ENCODE data around the gene METAP2. TPM values are rescaled to one million over a fixed set of nuclear protein-coding genes. Genes with fewer than 3 reads are reported as not detected.
A peak's percentile ranks its signal among the peaks of the same experiment; 100 is the strongest.

METAP2 gene
- total RNA-seq, 1 experiment from 2014 or later, result 112 TPM

GRCh38 chr12:95517246-95517645 is 43.3 kb downstream of the METAP2 start (continued):
- no peak for TF ChIP-seq ZNF671 (CRISPR knock-in tag; IDR thresholded peaks at IDR 0.05)
- no peak for TF ChIP-seq PREB (CRISPR knock-in tag; IDR thresholded peaks at IDR 0.05; ENCODE audit: borderline replicate concordance)
- no peak for TF ChIP-seq NR3C1 (CRISPR knock-in tag; conservative IDR thresholded peaks at IDR 0.05; ENCODE audit: low read depth)
- TF ChIP-seq E2F5 (CRISPR knock-in tag; IDR thresholded peaks at IDR 0.05), result no peak
- TF ChIP-seq ATF6 (CRISPR knock-in tag; IDR thresholded peaks at IDR 0.05), result no peak

- no peak overlapping the region for H3K4me3 Mint-ChIP-seq
- peaks cover 4% of the 10 kb centered on the region; the same call in 1 of the 2 replicates for H3K9me3 Mint-ChIP-seq
- no peaks in the 10 kb centered on the region for H3K27me3 Mint-ChIP-seq (ENCODE audit: low read depth)
- ATAC-seq (no peak), DNase-seq (ENCODE audit: low spot score) (no peak)
- TF ChIP-seq USF1 (CRISPR knock-in tag; IDR thresholded peaks at IDR 0.05) (no peak), E2F1 (CRISPR knock-in tag; IDR thresholded peaks at IDR 0.05) (no peak), ZNF512 (CRISPR knock-in tag; IDR thresholded peaks at IDR 0.05; ENCODE audit: borderline replicate concordance) (no peak), AR (CRISPR knock-in tag; IDR thresholded peaks at IDR 0.05) (no peak), ZMAT4 (CRISPR knock-in tag; IDR thresholded peaks at IDR 0.05) (no peak), ETV6 (CRISPR knock-in tag; IDR thresholded peaks at IDR 0.05) (no peak)
- no peak overlapping the region for H3K27ac Mint-ChIP-seq
- H3K4me1 Mint-ChIP-seq, result peaks cover 8% of the 10 kb centered on the region; the same call in 1 of the 2 replicates
- H3K36me3 Mint-ChIP-seq, result peaks cover 78% of the 10 kb centered on the region
- ChIA-PET POLR2A (no interaction called here), CTCF (interaction anchor here (1.3 kb wide), 1 partner anchor 56 kb away, joined by 4 read pairs; no protein-coding TSS in a partner anchor)
Observed at GRCh38 chr12:95518944-95519343, 45.0 kb downstream of the METAP2 start.

GRCh38 chr12:95520816-95521215 is 46.9 kb downstream of the METAP2 start:
- Mint-ChIP-seq H3K9me3 (peaks cover 4% of the 10 kb centered on the region; the same call in 1 of the 2 replicates), H3K4me1 (peaks cover 8% of the 10 kb centered on the region; the same call in 1 of the 2 replicates), H3K27me3 (ENCODE audit: low read depth) (no peaks in the 10 kb centered on the region), H3K36me3 (peaks cover 76% of the 10 kb centered on the region), H3K27ac (peak overlapping the region; percentile 72; the same call in 1 of the 2 replicates), H3K4me3 (no peak overlapping the region)
- ATAC-seq (no peak), DNase-seq (ENCODE audit: low spot score) (no peak)
- POLR2A ChIA-PET, result no interaction called here
- CTCF ChIA-PET, result interaction anchor here (0.5 kb wide), 1 partner anchor 15 kb away, joined by 3 read pairs; no protein-coding TSS in a partner anchor
- TF ChIP-seq ATF1 (CRISPR knock-in tag; IDR thresholded peaks at IDR 0.05) (no peak), USF2 (CRISPR knock-in tag; IDR thresholded peaks at IDR 0.05) (no peak), NFATC4 (CRISPR knock-in tag; IDR thresholded peaks at IDR 0.05) (no peak), ZNF317 (CRISPR knock-in tag; IDR thresholded peaks at IDR 0.05; ENCODE audit: borderline replicate concordance, low read depth) (no peak), ZNF219 (CRISPR knock-in tag; IDR thresholded peaks at IDR 0.05; ENCODE audit: borderline replicate concordance) (no peak), E2F5 (CRISPR knock-in tag; IDR thresholded peaks at IDR 0.05) (no peak), MAX (CRISPR knock-in tag; IDR thresholded peaks at IDR 0.05) (no peak)

Measured in WTC11 (cell line).